Motor neuron (in vitro differentiated cells): ENCODE measurements around the gene AZGP1. TPM values are rescaled to one million over a fixed set of nuclear protein-coding genes. Genes with fewer than 3 reads are reported as not detected.
A peak's percentile ranks its signal among the peaks of the same experiment; 100 is the strongest.
"Not testable (repeated sequence)": the region's sequence is repeated elsewhere in the genome, so short reads cannot be mapped to it uniquely, and the experiment has no call there.

Experiments
- ATAC-seq, 8 experiments: fragments of 200-7000 bp; cut with Tn5 transposase; replicated peaks in 6 of 8; 2 replicates each; pipeline ENCODE4 v1.8.0; 2021; ENCODE audit warnings: mild to moderate bottlenecking in 8 of 8, moderate library complexity in 8 of 8
- H3K27ac ChIP-seq, 2 donors: fragments of 250-450 bp; sonication (Bioruptor Pico); 2 replicates each; pipeline ENCODE4 v1.9.0; 2021; ENCODE audit warnings: antibody characterized with exemption in 2 of 2, mild to moderate bottlenecking in 2 of 2, moderate library complexity in 1 of 2
- H3K4me1 ChIP-seq, 2 donors: fragments of 250-450 bp; sonication (Bioruptor Pico); replicated peaks in 1 of 2; 2 replicates each; pipeline ENCODE4 v1.6.1; 2021; ENCODE audit warnings: antibody characterized with exemption in 2 of 2, mild to moderate bottlenecking in 2 of 2, moderate library complexity in 1 of 2
- H3K4me3 ChIP-seq, 5 donors: fragments of 250-450 bp; sonication (Bioruptor Pico); 2 replicates each; pipeline ENCODE4 v1.9.0; 2021; ENCODE audit warnings: antibody characterized with exemption in 5 of 5, mild to moderate bottlenecking in 5 of 5, moderate library complexity in 4 of 5
- WGBS, 10 experiments: fragments of 450-650 bp; shearing (Covaris generic); methylation state at CpG; one replicate each; pipeline ENCODE4 v1.0.0; 2022; 5-methylcytosine and 5-hydroxymethylcytosine counted together
- in situ Hi-C, 9 experiments: fragments of 400-800 bp; cut with MboI; loops; one replicate each; pipeline ENCODE4 v1.15.0; 2021; ENCODE audit warnings: low sequenced_read_pairs in 9 of 9, low pct_unique_long_range_greater_than_20kb in 2 of 9; ENCODE audit not compliant: unreplicated experiment in 9 of 9
- total RNA-seq, 8 experiments: library from RNA; unstranded; fragments of 300-600 nt; gene quantifications; 2 replicates each; pipeline versions ENCODE4 v1.2.3 to v1.2.4, GENCODE V29; 2022

Gene AZGP1
- total RNA-seq, 8 experiments from 2014 or later = 0.08 to 229 (median 12.5) TPM; not detected in 2

DNA sequence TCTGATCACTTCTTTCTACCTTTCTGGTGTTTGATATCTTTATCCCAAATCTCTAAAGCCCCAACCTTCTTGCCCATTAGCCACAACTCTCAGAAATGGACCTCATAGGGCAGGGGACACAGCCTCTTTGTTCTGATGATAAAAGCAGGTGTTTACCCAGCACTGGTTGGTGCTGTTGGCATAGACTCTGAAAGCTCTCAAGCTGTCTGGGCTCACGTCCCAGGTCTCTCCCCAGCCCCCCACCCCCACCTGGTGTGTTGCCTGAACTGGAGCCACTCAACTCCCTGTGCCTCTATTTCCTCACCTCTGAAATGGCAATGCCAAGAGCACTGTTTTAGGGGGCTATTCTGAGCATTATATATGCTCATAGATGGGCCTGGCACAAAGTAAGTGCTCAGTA, 6.0 kb downstream of the AZGP1 start:
- H3K27ac ChIP-seq, in situ Hi-C loops, H3K4me3 ChIP-seq, ATAC-seq, H3K4me1 ChIP-seq: not testable (repeated sequence)
- WGBS, 10 experiments = 33% methylated on average over 1 of the region's 1 CpG; no CpG with 5 or more reads in 9 of the 10 experiments

DNA sequence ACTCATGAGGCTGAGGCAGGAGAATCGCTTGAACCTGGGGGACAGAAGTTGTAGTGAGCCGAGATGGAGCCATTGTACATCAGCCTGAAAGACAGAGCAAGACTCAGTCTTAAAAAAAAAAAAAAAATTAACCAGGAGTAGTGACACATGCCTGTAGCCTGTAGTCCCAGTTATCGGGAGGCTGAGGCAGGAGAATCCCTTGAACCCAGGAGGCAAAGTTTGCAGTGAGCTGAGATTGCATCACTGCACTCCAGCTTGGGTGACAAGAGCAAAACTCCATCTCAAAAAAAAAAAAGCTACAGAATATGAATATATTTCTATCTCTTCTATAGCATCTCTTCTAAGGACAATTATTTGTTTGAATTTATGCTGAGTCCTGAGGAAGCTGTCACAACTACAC, 6.5 kb downstream of the AZGP1 start:
- H3K4me1 ChIP-seq = no peaks in the 10 kb centered on the region
- in situ Hi-C loops = no loop called here
- no peak for ATAC-seq
- no peak overlapping the region for H3K27ac ChIP-seq
- no peak overlapping the region for H3K4me3 ChIP-seq
- 20 to 90% (median 80%) methylated on average over 1 to 3 of the region's 3 CpGs; no CpG with 5 or more reads in 1 of the 10 experiments for WGBS, 10 experiments

DNA sequence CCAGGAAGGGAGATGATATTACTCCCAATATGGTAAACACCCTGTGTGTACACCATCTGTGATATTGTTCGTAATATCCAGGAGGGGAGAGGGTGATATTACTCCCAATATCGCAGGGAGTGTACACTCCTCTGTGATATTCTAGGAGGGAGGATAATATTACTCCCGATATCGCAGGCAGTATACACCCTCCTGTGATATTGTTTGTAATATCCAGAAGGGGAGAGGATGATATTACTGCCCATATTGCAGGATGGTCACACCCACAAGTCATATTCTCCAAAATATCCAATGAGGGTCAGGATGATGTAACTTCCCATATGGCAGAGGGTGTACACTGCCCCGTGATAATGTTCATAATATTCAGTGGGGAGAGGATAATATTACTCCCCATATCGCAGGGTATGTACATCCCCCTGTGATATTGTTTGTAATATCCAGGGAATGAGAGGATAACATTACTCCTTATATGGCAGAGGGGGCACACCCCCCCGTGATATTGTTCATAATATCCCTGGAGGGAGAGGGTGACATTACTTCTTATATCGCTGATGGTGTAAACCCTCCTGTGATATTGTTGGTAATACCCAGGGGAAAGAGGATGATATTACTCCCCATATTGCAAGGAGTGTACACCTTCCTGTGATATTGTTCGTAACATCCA, 17.1 kb downstream of the AZGP1 start:
- H3K27ac ChIP-seq = no peak overlapping the region
- no peak for ATAC-seq
- in situ Hi-C loops = no loop called here
- 0 to 100% (median 79%) methylated on average over 1 to 6 of the region's 9 CpGs for WGBS, 10 experiments
- H3K4me1 ChIP-seq = no peaks in the 10 kb centered on the region
- no peak overlapping the region for H3K4me3 ChIP-seq

DNA sequence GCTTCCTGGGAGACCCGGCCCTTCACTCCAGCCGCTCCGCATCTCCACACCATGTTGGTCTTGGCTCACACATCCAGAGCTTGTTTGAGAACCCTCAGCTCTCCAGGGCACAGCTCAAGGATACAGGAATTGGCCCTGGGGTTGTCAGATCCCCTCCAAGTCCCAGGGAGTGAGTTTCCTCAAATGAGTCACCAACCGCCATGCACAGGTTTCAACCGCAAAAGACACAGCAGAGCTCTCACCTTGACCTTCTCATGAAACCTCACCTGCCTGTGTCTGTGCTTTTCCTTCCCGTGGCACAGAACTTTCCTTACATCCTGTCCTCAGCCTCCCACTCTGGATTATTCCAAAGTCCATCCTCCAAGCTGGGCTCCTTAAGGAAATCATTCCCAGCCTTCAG, 20.6 kb downstream of the AZGP1 start:
- ATAC-seq = no peak

DNA sequence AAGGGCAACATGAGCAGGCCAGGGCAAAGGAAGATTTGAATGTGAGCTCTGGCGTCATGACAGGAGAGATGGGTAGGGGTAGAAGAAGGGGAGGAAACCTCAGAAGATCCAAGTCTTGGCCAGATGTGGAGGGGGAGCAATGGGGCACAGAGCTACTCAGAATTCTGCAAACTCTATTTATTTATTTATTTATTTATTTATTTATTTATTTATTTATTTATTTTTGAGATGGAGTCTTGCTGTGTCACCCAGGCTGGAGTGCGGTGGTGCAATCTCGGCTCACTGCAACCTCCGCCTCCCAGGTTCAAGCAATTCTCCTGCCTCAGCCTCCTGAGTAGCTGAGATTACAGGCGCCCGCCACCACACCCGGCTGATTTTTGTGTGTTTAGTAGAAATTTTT, 21.2 kb downstream of the AZGP1 start:
- WGBS, 10 experiments = 53 to 100% (median 92%) methylated on average over 1 to 5 of the region's 7 CpGs; no CpG with 5 or more reads in 3 of the 10 experiments

More for the DNA sequence above, 20.6 kb downstream of the AZGP1 start:
- no peaks in the 10 kb centered on the region for H3K4me1 ChIP-seq
- in situ Hi-C loops = no loop called here
- no peak overlapping the region for H3K4me3 ChIP-seq
- H3K27ac ChIP-seq = no peak overlapping the region
- WGBS, 10 experiments = 20 to 92% (median 67%) methylated on average over 1 to 6 of the region's 6 CpGs; no CpG with 5 or more reads in 2 of the 10 experiments

DNA sequence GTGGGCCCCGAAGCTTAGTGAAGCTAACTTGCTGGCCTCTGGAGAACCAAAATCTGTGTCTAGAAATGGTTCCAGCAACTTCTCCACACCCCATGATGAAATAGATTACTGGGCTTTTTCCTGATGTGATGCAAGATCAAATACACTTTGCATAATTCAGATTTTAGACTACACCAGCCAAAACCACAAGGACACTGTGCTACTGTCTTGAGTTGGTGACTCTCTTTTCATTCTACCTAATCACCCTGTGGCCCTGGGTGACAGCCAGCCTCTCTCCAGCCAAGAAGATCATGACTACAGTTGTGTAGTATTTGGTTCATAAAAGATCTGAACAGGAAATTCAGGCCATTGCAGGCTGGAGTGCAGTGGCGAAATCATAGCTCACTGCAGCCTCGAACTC, 22.2 kb downstream of the AZGP1 start:
- WGBS, 10 experiments = 0 to 89% (median 59%) methylated on average over 1 to 3 of the region's 3 CpGs; no CpG with 5 or more reads in 3 of the 10 experiments
- in situ Hi-C loops = no loop called here
- no peak overlapping the region for H3K27ac ChIP-seq
- no peak overlapping the region for H3K4me3 ChIP-seq
- peak in 3 of 8 experiments; percentile 40 to 96 (median 95) for ATAC-seq
- H3K4me1 ChIP-seq = no peaks in the 10 kb centered on the region

More for the DNA sequence above, 21.2 kb downstream of the AZGP1 start:
- H3K27ac ChIP-seq, H3K4me3 ChIP-seq, ATAC-seq, H3K4me1 ChIP-seq, in situ Hi-C loops: not testable (repeated sequence)

DNA sequence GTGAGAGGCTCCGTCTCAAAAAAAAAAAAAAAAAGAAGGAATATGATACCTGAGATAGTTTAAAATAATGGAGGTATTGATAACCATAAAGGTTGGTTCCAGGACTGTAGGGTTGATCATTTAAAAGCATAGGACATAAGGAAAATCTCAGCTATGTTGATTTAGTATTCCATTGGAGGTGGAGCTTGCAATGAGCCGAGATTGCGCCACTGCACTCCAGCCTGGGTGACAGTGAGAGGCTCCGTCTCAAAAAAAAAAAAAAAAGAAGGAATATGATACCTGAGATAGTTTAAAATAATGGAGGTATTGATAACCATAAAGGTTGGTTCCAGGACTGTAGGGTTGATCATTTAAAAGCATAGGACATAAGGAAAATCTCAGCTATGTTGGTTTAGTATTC, 23.2 kb downstream of the AZGP1 start:
- H3K4me3 ChIP-seq, H3K4me1 ChIP-seq, ATAC-seq, in situ Hi-C loops, H3K27ac ChIP-seq: not testable (repeated sequence)
- WGBS, 10 experiments = 100% methylated on average over 1 of the region's 4 CpGs; no CpG with 5 or more reads in 9 of the 10 experiments

DNA sequence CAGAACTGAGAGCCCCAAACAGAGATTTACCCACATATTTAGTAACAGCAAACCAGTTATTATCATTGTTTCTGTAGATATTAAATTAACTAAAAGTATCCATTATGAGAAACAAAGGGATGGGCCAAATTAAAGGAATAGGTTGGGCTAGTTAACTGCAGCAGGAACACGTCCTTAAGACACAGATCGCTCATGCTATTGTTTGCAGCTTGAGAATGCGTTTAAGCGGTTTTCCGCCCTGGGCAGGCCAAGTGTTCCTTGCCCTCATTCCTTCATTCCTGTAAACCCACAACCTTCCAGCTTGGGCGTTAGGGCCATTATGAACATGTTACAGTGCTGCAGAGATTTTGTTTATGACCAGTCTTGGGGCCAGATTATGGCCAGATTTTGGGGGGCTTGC, 25.0 kb downstream of the AZGP1 start:
- ATAC-seq, in situ Hi-C loops, H3K4me3 ChIP-seq, H3K4me1 ChIP-seq, H3K27ac ChIP-seq: not testable (repeated sequence)
- 0 to 85% (median 80%) methylated on average over 1 to 6 of the region's 6 CpGs; no CpG with 5 or more reads in 1 of the 10 experiments for WGBS, 10 experiments

DNA sequence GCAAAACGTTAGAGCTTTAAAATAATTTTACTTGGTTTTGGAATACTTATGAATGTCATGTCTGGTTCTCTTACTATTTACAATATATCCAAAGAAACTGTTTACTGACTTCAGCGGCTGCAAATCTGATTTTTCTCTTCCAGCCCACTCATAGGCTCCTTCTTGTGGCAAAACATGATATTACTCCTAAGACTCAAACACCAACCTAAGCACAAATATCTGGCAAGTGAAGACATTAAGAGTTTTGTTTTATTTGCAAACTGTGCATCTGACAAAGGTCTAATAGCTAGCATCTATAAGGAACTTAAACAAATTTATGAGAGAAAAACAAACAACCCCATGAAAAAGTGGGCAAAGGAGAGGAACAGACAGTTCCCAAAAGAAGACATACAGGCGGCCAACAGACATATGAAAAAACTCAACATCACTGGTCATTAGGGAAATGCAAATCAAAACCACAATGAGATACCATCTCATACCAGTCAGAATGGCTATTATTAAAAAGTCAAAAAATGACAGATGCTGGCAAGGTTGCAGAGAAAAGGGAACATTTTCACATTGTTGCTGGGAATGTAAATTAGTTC, 26.1 kb downstream of the AZGP1 start:
- in situ Hi-C loops = loop anchor here in 1 of 9 experiments (25.0 kb wide), 1 partner anchor 88 kb away; the partner anchor contains the start of gene ZSCAN21
- peak in 2 of 8 experiments; percentile 25 to 26 for ATAC-seq
- WGBS, 10 experiments = 29 to 100% (median 65%) methylated on average over 1 to 3 of the region's 3 CpGs

DNA sequence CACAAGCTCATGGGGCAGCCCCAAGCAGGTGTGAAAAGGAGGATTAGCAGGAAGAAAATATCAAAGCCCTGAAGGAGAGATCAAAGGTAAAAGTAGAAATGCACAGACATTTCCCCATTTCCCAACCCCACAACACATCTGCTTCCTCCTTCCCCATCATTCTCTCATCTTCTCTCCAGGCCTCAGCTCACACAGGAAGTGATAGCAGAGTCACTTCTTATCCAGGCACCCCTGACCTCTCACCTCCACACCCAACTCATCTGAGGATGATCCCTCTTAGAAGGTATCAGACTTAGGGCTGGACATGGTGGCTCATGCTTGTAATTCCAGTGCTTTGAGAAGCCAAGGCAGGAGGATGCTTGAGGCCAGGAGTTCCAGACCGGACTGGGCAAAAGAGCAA, 28.2 kb downstream of the AZGP1 start:
- H3K4me3 ChIP-seq = no peak overlapping the region
- no peaks in the 10 kb centered on the region for H3K4me1 ChIP-seq
- 40 to 100% (median 50%) methylated on average over 1 of the region's 1 CpG; no CpG with 5 or more reads in 5 of the 10 experiments for WGBS, 10 experiments
- ATAC-seq = no peak
- H3K27ac ChIP-seq = no peak overlapping the region
- in situ Hi-C loops = loop anchor here in 1 of 9 experiments (25.0 kb wide), 1 partner anchor 90 kb away; the partner anchor contains the start of gene ZSCAN21

More for the DNA sequence above, 26.1 kb downstream of the AZGP1 start:
- Histone ChIP-seq H3K4me3 (no peak overlapping the region), H3K27ac (no peak overlapping the region), H3K4me1 (no peaks in the 10 kb centered on the region)

DNA sequence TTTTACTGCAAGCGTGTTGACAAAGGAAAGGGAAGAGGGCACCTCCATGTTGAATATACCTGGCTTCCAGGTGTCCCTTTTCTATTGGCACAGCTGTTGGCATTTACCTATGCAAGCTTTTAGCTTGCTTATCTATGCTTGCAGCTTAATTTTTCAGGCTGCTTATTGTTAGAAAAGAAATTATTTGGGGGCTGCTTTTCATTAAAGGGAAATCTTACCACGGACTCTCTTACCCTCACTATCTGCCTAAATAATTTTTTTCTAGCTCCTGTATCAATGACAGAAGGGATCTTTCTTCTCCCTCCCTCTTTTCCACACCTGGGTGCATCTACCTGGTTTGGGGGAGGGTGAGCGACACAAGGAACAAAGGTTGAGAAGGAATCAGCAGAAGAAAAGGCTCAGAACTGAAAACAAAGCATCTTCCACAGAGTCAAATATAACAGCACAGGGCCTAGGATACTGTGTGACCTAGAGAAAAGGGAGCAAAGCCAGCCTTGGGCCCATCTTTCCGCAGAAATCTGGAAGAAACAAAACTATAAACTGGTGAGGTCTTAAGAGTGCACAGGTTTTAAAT, 31.2 kb downstream of the AZGP1 start:
- Histone ChIP-seq H3K4me1 (no peaks in the 10 kb centered on the region), H3K27ac (no peak overlapping the region), H3K4me3 (no peak overlapping the region)
- in situ Hi-C loops = loop anchor here in 1 of 9 experiments (25.0 kb wide), 1 partner anchor 93 kb away; the partner anchor contains the start of gene ZSCAN21
- ATAC-seq = no peak
- 0 to 100% (median 57%) methylated on average over 1 to 4 of the region's 4 CpGs; no CpG with 5 or more reads in 1 of the 10 experiments for WGBS, 10 experiments

DNA sequence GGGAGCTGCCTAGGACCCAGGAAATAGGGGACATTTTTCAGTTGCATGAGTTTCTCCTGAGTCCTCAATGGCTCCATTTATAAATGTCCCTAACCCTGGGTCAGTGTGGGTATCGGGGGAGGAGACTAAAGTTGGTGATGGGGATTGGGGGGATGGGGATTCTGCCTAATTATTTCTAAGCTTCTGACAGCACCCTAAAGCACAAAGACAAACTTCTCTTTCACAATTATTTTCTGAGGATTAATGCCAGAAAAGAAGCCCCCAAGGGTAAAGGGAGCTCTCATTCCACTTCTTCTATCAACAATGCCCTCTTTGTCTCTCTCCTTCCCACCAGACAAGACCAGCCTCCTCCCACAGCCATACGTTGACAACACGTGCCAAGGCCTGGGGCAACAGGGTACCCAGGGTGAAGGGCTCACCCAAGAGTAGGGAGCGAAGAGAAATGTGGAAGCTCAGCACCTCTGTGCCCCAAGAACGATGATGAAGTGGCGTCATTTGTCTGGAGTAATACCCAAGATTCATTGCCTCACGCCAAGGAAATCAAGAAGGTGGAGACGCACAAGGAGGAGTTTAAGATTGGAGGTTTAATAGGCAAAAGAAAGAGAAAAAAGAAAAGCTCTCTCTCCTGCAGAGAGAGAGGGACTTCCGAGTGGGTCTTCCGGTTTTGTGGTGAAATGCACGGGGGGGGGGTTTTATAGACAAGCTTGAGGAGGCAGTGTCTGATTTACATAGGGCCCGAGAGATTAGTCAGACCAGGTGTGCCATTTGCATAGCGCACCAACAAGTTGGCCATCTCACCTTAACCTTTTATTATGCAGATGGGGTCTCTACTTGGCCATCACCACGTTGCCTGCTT, 32.0 kb downstream of the AZGP1 start:
- ATAC-seq = no peak
- 0 to 80% (median 59%) methylated on average over 1 to 11 of the region's 14 CpGs; no CpG with 5 or more reads in 1 of the 10 experiments for WGBS, 10 experiments
- H3K4me3 ChIP-seq = no peak overlapping the region
- H3K27ac ChIP-seq = no peak overlapping the region
- H3K4me1 ChIP-seq = no peaks in the 10 kb centered on the region
- in situ Hi-C loops = loop anchor here in 1 of 9 experiments (25.0 kb wide), 1 partner anchor 93 kb away; the partner anchor contains the start of gene ZSCAN21
